Stomach (tissue), 4 donors: ENCODE results near the gene RFT1.

Experiments
- POLR2A ChIP-seq, 4 donors: fragments of 450-650 bp; IDR thresholded peaks; one replicate each; pipeline ENCODE4 v1.6.1; 2016; ENCODE audit warnings: antibody characterized with exemption in 4 of 4, control low read depth in 2 of 4, mild to moderate bottlenecking in 1 of 4, moderate library complexity in 1 of 4
- POLR2AphosphoS5 ChIP-seq, 3 donors: sonication (generic); formaldehyde crosslinking; IDR thresholded peaks; one replicate each; pipeline ENCODE4 v1.6.1; 2016; ENCODE audit warnings: antibody characterized with exemption in 3 of 3
- TF ChIP-seq, protein P1 (sequence below), 7 experiments: fragments of 450-650 bp in 4 of 7; fragments of 200-600 bp in 3 of 7; sonication (generic) in 3 of 7; IDR thresholded peaks; one replicate each; pipeline ENCODE4 v1.5.1; 2016 to 2019; ENCODE audit warnings: antibody characterized with exemption in 7 of 7, control low read depth in 2 of 7, mild to moderate bottlenecking in 1 of 7

DNA sequence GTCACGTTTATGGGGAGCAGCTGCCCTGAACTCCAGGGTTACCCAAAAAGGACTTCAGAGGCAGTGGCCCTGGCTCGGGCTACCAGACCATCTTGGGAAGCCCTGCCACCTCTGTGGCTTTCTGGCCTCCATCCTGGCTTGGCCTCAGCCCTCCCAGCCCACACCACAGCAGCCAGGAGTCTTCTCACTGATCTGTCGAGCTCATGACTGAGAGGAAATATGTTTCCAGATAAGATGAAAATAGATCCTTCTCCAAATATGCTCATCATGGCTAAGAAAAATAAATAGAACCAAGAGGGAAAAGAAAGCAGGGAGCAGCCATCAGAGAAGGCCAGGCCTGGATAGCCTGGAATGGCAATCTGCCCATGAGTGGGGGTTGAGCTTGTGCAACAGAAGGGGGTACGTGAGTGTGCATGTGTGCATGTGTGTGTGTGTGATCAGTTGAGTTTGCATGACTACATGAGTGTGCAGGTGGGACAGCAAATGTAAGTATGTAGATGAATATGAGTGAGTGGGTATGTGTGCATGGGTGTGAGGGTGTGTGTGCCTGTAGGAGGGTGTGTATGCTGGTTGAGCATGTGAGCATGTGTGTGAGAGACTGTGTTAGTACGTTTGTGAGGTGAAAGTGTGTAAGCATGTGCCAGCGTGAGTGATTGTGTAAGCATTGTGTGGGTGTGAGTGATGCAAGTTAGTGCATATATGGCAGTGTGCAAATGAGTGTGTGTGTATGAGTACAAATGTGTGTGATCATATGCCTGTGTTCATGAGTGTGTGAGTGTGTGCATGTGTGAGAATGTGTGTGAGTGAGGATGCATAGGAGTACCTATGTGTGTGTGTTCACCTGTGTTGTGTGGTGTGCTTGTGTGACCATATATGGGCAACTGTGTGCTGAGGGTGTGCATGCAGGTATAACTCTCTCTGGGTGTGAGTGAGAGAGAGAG lies 9.9 kb upstream of the RFT1 start:
- TF ChIP-seq POLR2AphosphoS5 (IDR thresholded peaks at IDR 0.05) (no peak), POLR2A (IDR thresholded peaks at IDR 0.05) (no peak)
- TF ChIP-seq, protein P1, sequence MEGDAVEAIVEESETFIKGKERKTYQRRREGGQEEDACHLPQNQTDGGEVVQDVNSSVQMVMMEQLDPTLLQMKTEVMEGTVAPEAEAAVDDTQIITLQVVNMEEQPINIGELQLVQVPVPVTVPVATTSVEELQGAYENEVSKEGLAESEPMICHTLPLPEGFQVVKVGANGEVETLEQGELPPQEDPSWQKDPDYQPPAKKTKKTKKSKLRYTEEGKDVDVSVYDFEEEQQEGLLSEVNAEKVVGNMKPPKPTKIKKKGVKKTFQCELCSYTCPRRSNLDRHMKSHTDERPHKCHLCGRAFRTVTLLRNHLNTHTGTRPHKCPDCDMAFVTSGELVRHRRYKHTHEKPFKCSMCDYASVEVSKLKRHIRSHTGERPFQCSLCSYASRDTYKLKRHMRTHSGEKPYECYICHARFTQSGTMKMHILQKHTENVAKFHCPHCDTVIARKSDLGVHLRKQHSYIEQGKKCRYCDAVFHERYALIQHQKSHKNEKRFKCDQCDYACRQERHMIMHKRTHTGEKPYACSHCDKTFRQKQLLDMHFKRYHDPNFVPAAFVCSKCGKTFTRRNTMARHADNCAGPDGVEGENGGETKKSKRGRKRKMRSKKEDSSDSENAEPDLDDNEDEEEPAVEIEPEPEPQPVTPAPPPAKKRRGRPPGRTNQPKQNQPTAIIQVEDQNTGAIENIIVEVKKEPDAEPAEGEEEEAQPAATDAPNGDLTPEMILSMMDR (IDR thresholded peaks at IDR 0.05) = no peak
